VCaP (cell line): ENCODE results near the gene ABCF1.
A peak's percentile ranks its signal among the peaks of the same experiment; 100 is the strongest.

Experiments
- H3K27ac ChIP-seq: fragments of 450-650 bp; 2 replicates; pipeline ENCODE4 v1.5.1; 2017
- CTCF ChIP-seq: fragments of 450-650 bp; conservative IDR thresholded peaks from 2 replicates; pipeline ENCODE4 v1.5.1; 2017; ENCODE audit warnings: mild to moderate bottlenecking, moderate library complexity

Gene ABCF1

GRCh38 chr6:30572148-30572547 is 906 bp downstream of the ABCF1 start:
- TF ChIP-seq CTCF = no peak
- H3K27ac ChIP-seq = peak overlapping the region; percentile 87

GRCh38 chr6:30573113-30573512 is 1.9 kb downstream of the ABCF1 start:
- no peak for TF ChIP-seq CTCF
- no peak overlapping the region; the same call in 1 of the 2 replicates for H3K27ac ChIP-seq

GRCh38 chr6:30578051-30578450 is 6.8 kb downstream of the ABCF1 start:
- H3K27ac ChIP-seq = no peak overlapping the region
- TF ChIP-seq CTCF = no peak

GRCh38 chr6:30583921-30584320 is 12.7 kb downstream of the ABCF1 start:
- H3K27ac ChIP-seq = no peak overlapping the region
- TF ChIP-seq CTCF = no peak

- peak overlapping the region; percentile 77 for H3K27ac ChIP-seq
- TF ChIP-seq CTCF = no peak
Measured at GRCh38 chr6:30589754-30590358, 18.6 kb downstream of the ABCF1 start.

- TF ChIP-seq CTCF = no peak
- peak overlapping the region; percentile 77 for H3K27ac ChIP-seq
Measured at GRCh38 chr6:30590509-30590908, 19.3 kb downstream of the ABCF1 start.

GRCh38 chr6:30591008-30591407 is 19.8 kb downstream of the ABCF1 start:
- peak overlapping the region; percentile 77 for H3K27ac ChIP-seq
- TF ChIP-seq CTCF = no peak

- no peak for TF ChIP-seq CTCF
- peak overlapping the region; percentile 77 for H3K27ac ChIP-seq
Measured at GRCh38 chr6:30592287-30592686, 21.0 kb downstream of the ABCF1 start.
